Measurements from ENCODE around the gene CDYL. TPM values are rescaled to one million over a fixed set of nuclear protein-coding genes. Genes with fewer than 3 reads are reported as not detected.

Gene CDYL
- total and polyA plus RNA-seq, 4 donors = 3.3 to 25.4 (median 11.0) TPM

- no peak for TF ChIP-seq REST (IDR thresholded peaks at IDR 0.05)
- TF ChIP-seq EGR1 (IDR thresholded peaks at IDR 0.05; ENCODE audit: low read depth in 2 of 2) = no peak
- TF ChIP-seq RAD21 (IDR thresholded peaks at IDR 0.05) = no peak
- no peak for TF ChIP-seq JUND (IDR thresholded peaks at IDR 0.05)
- TF ChIP-seq ZBTB33 (IDR thresholded peaks at IDR 0.05) = no peak
These were observed 77.7 kb downstream of the CDYL start (continued) for GRCh38 chr6:4853782-4854511.

- Histone ChIP-seq H3K4me3 (ENCODE audit: low read depth in 1 of 3, low read length in 3 of 3) (no peak overlapping the region), H3K9me3 (ENCODE audit: control insufficient read depth in 4 of 4, low read length in 3 of 4) (no peaks in the 10 kb centered on the region), H3K4me1 (ENCODE audit: control insufficient read depth in 4 of 4, insufficient read depth in 4 of 4, low read length in 3 of 4) (no peaks in the 10 kb centered on the region), H3K27ac (ENCODE audit: low read depth in 1 of 2, low read length in 2 of 2) (no peak overlapping the region), H3K36me3 (ENCODE audit: control insufficient read depth in 4 of 4, insufficient read depth in 3 of 4, low read depth in 1 of 4, low read length in 3 of 4) (no peaks in the 10 kb centered on the region), H3K9ac (ENCODE audit: low read depth in 1 of 2, low read length in 2 of 2) (no peak overlapping the region), H3K27me3 (ENCODE audit: control insufficient read depth in 4 of 4, insufficient read depth in 4 of 4, low read length in 3 of 4) (no peaks in the 10 kb centered on the region)
- no peak for DNase-seq (ENCODE audit: low spot score)
- WGBS = 95% methylated on average over 3 of the region's 3 CpGs
- TF ChIP-seq NR2F2 (IDR thresholded peaks at IDR 0.05) = no peak
- no peak for TF ChIP-seq FOXA1 (IDR thresholded peaks at IDR 0.05)
- TF ChIP-seq JUND (IDR thresholded peaks at IDR 0.05) = no peak
- no peak for TF ChIP-seq REST (IDR thresholded peaks at IDR 0.05)
- TF ChIP-seq ZBTB33 (IDR thresholded peaks at IDR 0.05) = no peak
- TF ChIP-seq RAD21 (IDR thresholded peaks at IDR 0.05) = no peak
- TF ChIP-seq ATF3 (IDR thresholded peaks at IDR 0.05) = no peak
- no peak for TF ChIP-seq SP1 (IDR thresholded peaks at IDR 0.05)
- no peak for TF ChIP-seq GABPA (IDR thresholded peaks at IDR 0.05 in 1 of 2, conservative IDR thresholded peaks at IDR 0.05 in 1 of 2)
- no peak for TF ChIP-seq MAX (IDR thresholded peaks at IDR 0.05)
- no peak for TF ChIP-seq RXRA (IDR thresholded peaks at IDR 0.05)
- no peak for TF ChIP-seq EGR1 (IDR thresholded peaks at IDR 0.05; ENCODE audit: low read depth in 2 of 2)
- no peak for TF ChIP-seq CTCF (IDR thresholded peaks at IDR 0.05; ENCODE audit: low read depth, low read length, missing input control)
- TF ChIP-seq YY1 (IDR thresholded peaks at IDR 0.05) = no peak
- TF ChIP-seq HNF4A (conservative IDR thresholded peaks at IDR 0.05) = no peak
- TF ChIP-seq FOXA2 (IDR thresholded peaks at IDR 0.05) = no peak
- no peak for TF ChIP-seq TAF1 (conservative IDR thresholded peaks at IDR 0.05)
- no peak for TF ChIP-seq HNF4G (IDR thresholded peaks at IDR 0.05)
These were observed 80.6 kb downstream of the CDYL start for GRCh38 chr6:4856785-4857184.

Data from liver (tissue), 9 donors.